ENCODE measurements around the gene EPC2.

GRCh38 chr2:148813603-148814065 lies 169.1 kb downstream of the EPC2 start:
- no peak for TF ChIP-seq SUZ12 (IDR thresholded peaks at IDR 0.05; ENCODE audit: extremely low read depth, insufficient read depth, insufficient read length)
- no peak for TF ChIP-seq ZNF274 (IDR thresholded peaks at IDR 0.05; ENCODE audit: low read depth, low read length)
- no peak for TF ChIP-seq YY1 (IDR thresholded peaks at IDR 0.05; ENCODE audit: insufficient read depth, insufficient read length)
